Left renal pelvis (tissue), 4 donors: Measurements from ENCODE around the gene ARPP21. TPM values are rescaled to one million over a fixed set of nuclear protein-coding genes. Genes with fewer than 3 reads are reported as not detected.
"Not testable (repeated sequence)": the region's sequence is repeated elsewhere in the genome, so short reads cannot be mapped to it uniquely, and the experiment has no call there.

Experiments
- DNase-seq, 4 donors: peaks; one replicate each; pipeline ENCODE4 v3.0.0-alpha.2; 2013; ENCODE audit warnings: low read depth in 4 of 4, low spot score in 3 of 4
- polyA plus RNA-seq, 4 donors: library from polyadenylated mRNA; unstranded; fragments of 120-200 nt; gene quantifications; one replicate each; pipeline ENCODE4 v1.2.1, GENCODE V29; 2013; ENCODE audit not compliant: insufficient read length in 4 of 4

ARPP21 gene
- polyA plus RNA-seq = 1 to 10 TPM; 1.2 to 1.6 (median 1.3) TPM

DNA sequence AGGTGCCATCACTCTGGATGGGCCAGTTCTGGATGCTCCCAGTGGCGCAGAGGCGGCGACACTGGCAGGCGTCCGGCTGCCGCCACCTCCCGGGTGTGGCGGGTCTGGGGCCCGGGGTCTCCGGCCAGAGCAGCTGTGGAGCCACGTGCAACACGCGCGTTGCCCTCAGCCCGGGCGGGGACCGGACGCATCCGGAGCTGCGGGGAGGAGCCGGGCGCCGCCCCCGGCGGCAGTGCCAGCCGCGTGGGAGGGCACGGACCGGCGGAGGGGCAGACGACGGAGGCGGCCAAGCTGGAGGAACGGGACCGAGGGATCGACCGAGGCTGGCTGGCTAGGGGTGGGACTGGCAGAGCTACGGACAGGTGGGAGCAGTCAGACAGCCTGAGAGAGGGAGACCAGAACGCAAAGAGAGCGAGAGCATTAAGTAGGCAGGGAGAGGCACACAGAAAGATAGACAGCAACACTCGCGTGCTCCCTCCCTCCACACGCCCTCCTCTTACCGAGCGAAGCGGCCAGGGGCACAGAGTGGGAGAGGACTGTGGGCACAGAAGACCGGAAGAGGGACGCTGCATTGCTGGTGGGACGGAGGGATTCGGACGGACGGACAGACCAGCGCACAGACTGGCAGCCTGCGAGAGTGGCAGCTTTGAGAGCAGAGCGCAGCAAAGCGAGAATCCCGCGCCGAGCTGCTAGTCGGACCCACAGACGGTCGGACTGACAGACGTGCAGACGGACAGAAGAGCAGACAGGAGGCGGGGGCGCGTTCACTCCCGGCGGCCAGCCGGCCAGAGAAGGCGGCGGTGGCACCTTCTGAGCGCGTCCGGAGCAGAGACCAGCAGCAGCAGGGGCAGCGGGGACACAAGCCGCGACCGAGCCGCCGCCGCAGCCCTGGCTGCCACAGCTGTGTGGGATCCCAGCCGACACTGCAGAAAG lies at the start of gene ARPP21:
Gene ARPP21, plus strand, starts transcription at position 272 of the 933 bp plus-strand sequence. CDS start 42,227 bp downstream, outside the sequence.
- peak; percentile 20 to 43 (median 28) for DNase-seq

DNA sequence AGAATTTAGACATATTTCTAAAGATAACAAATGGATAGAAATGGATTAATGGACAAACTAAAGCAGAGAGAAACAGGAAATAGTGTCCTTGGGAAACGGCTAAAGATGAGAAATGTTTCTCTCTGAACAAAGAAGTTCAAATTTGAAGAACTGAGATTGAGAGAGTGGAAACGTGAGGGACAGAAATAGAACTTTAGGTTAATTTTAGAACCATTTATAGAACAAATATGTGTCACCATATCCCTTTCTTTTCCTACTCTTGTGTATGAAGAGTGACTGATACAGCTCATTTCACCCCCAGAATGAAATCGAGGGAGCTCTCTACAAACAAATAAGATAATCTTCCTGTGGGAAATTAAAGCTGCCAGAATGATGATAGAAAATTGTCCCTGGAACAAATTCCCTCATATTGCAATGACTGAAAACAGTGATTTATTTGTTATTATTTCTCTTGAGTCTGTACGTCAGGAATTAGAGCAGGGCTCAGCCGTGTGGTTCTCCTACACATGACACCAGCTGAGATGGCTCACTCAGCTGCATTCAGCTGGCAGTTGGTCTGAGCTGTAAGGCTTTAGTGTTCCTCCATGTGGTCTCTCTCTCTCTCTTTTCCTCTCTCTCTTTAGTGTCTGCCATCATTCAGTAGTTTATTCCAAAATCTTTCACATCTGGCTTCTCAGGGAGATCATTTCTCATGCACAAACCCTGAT lies 46.6 kb upstream of the ARPP21 start:
- DNase-seq = no peak

DNA sequence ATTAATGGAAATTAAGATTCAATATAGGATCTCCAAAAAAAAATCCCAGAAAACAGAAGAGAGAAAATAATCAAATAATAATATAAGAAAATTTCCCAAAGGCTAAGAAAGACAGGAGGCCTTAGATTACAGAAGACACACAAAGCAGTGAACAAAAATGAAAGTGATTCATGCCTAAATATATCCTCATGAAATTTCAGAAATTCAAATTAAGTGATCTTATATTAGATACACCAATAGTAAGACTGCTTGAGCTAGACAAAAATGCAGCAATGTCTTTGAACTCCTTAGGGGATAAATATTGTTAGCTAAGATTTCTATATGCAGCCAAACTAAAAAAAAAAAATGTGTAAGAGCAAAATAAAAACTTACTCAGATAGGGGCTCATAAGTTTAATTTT lies 44.6 kb upstream of the ARPP21 start:
- no peak for DNase-seq

DNA sequence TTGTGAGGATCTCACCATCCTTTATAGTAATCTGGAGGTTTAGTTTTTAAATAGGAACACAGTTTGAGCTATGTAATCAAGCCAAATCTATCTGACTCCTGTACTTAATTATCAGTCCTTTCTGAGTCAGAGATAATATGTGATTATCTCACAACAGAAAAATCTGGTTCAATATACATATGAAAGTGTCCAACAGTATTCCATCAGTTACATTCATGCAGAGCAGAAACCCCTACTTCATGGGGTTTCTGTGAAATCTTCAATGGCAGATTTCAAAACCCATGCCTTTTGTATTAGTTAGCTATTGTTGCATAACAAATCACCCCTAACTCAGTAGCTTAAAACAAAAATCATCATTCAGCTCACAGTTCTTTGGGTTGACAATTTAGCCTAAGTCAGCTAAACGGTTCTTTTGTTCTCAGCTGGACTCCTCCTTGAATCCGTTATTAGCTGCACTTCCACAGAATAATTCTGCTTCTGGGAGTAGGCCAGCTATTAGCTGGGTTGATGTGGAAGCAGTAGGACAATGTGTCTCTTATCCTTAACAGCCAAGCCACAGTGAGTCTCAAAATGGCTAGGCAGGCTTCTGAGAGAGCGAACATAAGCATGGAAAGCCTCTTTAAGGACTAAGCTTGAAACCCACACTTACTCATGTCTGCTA lies 42.9 kb upstream of the ARPP21 start:
- no peak for DNase-seq

DNA sequence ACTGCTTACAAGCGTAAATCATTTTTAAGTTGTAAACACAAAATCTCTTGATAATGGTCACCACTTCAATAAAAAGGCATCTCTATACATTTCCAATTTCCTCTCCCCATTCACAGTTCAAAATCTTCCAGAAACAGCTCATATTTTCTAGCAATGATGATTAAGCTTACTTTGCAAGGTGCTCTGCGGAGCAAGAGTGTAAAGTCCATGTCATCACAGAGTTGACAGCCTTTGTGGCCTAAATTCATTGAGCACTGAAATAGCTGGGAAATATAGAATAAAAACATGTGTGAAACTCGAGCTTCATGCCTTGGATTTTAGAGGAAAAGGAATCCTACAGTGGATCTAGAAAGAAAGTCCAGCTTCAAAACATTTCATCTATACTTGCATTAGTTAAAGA lies 41.8 kb upstream of the ARPP21 start:
- DNase-seq = no peak

DNA sequence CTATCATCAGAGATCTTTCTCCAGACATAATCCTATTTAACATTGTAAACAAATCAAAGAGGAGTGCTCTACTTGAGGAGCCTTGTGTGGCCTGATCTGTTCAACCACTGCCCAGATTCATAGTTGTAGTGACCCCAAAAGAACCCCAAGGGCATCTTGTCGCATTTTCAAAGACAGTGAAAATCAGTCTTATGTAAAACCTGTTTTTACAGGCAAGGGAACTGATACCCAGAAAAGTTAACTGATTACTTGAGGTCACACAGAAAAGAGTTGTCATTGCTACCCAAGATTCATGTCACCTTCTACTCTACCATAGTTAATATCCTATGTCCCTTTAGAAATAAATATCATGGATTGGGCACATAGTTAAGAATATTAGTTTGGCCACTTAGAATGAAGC lies 40.5 kb upstream of the ARPP21 start:
- DNase-seq = no peak

DNA sequence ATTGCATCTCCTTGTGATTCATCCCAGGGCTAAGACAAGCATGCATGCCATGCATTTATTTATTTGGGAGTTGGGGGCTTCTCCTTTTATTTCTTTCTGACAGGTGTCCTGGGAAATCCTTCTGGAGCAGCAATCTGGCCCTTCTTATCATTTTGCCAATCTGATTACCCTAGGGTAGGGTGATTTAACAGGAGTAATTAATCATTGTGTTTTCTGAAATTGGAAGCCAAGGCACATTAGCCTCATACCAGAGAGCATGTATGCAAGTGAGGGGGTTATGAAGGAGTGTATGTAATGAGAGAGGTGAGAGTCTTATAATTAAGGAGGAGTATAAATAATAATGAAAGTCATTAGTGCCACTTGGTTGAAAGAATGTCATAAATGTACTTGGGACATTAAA lies 37.4 kb upstream of the ARPP21 start:
- DNase-seq = no peak

DNA sequence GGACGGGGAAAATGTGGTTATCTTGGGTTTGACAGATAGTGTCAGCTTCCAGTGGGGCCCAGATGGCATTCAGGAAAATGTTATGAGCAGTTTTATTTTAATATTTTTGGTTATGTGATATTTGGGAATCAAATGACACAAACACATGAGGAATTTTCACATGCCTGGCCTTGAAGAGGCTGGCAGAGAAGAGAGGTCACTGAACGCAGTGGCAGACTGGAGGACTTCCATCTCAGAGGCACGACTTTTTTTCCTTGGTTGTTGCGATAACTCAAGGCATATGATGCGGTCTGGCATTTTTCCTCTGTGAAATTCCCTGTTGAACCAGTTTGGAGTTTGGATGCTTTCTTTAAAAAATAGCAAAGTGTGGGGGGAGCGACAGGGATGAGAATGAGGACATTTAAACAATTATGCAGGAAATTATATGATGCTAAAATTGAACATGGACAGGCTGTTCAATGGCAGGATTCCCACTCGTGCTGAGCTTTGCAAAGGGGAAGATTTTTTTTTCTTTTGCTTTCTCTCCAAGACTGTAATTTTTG lies 36.9 kb upstream of the ARPP21 start:
- no peak for DNase-seq

DNA sequence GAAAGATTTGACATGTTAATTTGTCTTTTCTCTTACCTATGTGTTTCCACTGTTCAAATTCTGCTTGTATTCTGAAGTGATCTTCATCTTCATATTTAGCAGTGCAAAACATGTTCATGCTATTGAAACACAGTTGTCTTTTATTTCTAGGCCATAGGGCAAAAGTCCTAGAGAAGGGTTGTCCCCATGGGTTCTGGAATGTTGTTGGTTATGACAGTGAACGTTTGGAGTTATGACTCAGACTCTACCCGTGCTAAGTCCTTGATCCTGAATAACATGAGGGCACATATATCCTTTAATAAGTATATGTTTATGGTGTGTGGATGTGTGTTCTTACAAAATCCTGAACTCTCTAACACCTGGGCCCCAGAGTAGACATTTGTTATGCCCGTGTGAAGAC lies 23.0 kb upstream of the ARPP21 start:
- DNase-seq = no peak

DNA sequence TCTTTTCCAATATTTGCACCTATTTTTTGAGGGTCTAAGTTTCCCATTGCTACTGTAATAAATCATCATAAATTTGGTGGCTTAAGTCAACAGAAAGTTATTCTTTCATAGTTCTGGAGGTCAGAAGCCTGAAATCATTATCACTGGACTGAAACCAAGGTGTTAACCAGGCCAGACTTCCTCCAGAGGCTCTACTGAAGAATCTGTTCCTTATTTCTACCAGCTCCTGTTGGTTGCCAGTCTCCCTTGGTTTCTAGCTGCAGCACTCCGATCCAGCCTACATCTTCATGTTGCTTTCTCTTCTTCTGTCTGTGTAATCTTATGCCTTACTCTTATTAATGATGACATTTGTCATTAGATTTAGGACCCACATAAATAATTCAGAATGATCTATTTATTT lies 22.0 kb upstream of the ARPP21 start:
- no peak for DNase-seq

DNA sequence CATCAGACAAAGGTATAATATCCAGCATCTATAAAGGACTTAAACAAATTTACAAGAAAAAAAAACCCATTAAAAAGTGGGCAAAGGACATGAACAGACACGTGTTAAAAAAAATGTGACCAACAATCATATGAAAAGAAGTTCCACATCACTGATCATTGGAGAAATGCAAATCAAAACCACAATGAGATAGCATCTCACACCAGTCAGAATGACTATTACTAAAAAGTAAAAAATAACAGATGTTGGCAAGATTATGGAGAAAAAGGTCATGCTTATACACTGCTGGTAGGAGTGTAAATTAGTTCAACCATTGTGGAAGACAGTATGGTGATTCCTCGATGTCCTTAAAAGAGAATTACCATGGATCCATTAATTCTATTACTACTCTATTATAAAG lies 19.1 kb upstream of the ARPP21 start:
- DNase-seq = not testable (repeated sequence)

DNA sequence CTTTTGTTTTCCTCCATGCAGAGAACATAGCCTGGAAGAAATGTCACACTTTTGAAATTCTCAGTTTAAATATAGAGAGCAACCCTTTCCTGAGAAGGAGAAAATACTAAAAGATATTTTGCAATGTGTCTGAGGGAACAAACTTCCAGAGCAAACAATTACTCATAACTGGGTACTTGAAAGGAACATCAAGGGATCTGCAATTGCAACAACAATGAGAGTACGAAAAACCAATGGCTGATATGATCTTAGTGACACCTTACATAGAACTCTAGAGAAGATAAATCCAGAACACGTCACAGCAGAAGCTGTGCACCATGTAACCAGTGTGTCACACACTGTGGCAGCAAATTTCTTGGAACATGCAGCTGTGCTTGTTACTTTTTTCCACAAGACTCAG lies 14.6 kb upstream of the ARPP21 start:
- DNase-seq = no peak

DNA sequence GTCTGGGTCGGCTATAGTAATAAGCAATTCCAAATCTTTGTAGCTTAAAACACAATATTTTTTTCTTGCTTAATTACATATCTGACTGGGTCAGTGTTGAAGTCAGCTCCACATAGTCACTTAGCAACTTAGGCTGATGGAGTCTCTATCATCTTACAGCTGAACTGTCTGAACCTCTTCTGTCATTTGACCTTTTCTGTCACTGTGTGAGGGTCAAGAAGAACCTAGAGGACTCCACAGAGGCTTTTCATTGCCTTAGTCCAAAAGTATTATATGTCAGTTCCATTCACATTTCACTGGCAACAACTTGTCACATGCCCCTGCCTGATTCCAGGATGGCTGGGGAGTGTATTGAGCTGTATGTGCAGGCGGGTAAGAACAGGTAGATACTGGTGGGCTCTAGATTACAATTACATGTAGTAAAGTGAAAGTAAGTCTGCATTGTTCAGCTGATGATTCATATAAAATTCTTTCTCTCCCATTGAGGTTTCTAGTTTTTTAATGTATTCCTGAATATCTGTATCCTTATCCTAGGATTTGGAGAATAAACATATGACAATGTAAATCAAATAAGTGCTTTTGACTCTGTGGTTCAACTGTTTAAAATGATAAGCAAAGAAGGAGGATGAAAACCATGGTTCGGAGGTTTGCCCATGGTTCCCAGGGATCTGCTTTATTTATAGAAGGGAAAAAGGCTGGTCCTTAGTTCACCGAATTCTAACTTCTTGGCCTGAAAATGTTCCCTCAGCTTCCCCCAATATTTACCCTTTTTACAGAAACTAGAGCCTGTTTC lies 5.8 kb upstream of the ARPP21 start:
- no peak for DNase-seq

DNA sequence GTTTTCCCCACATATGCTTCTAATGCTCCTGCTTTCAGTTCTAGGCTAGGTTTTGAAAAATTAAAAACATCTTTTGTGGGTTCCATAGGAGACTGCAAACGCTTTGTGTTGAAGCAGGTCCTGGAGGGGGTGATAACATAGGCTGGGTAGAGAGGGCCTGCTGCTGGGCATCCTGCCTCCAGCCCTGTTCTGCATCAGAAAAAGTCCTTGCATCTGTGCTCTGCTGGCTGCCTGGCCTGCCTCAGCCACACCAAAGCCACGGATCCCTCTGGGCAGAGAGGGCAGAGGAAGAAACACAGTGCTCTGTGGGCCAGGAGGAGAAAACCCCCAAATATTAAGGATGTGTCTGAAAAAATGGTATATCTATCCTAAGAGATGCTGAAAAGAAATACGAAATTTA lies 3.9 kb upstream of the ARPP21 start:
- no peak for DNase-seq

DNA sequence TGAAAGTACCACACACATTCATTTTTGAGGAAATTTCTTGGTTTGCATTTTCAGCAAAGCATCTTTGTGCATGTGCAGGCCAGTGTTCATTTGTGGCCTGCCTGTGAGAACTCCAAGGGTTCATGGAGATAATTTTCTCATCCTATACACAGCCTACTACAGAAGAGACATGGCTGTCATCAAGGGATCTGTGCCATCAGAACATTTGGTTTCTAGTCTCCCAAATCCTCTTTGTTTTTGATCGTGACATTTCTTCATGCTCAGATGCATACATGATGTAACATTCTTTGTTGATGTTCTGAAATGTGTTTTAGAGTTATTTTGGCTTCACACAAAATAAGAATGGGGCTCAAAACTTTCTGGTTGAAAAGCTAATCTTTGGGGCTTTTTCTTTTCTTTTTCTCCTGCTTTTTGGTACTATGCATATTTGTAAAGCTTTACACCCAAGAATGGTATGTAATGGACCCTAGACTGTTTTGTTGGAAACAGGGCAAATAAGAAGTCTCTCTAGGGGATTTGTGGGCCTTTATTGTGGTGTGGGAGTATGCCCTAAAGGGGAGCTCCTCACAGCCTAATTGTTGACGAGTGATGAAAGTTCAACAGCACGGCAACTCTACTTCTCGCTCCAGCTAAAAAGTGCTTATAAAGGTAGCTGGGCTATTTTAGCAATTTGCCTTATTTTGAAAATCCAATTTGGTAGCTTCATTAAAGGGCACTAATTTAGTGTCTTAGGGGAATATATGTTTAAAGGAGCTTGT lies 3.2 kb upstream of the ARPP21 start:
- no peak for DNase-seq

DNA sequence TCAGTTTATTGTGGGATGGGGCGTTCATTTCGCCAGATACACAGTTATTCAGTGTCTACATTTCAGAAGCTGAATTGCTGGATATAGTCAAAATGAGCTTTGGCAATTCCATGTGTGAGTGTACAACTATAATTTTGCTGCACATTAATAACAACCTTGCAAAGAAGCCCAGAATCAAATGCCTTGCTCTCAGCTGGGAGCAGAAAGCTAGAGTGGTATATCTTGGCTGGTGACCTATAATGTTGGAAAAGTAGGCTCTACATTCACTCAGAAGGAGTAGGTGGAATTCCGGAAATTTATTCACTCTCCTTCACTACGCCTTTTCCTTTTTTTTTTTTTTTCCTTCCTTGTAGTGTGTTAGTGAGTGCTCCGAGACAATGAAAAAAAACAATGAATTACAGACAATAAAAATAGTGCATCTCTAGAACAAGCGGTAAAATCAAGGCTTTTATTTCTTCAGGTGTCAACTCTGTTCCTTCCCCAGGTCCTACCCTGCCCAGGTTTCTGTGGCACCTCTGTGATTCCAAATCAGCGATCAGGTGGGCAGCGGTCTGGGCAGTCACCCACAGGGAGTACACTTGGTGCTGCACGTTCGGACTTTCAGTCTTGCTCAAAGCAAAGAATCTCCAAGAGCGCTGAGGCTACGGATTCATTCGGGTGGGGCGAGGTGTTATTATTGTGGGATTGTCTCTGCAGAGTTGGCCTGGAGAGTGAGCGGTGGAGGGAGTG lies 910 bp upstream of the ARPP21 start:
- no peak for DNase-seq

DNA sequence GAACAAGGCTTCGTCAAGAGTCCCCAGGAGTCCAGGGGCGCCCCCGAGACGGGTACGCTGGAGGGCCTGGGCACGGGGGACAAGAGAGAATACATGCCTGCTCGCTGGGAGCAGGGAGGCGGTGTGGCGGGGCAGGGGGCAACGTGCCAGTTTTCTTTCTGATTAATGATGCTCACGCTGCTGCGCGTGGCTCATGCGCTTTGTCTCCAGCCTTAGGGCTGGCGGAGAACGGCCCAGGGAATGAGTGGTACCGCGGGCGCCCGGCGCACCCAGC lies 408 bp upstream of the ARPP21 start:
- no peak for DNase-seq

DNA sequence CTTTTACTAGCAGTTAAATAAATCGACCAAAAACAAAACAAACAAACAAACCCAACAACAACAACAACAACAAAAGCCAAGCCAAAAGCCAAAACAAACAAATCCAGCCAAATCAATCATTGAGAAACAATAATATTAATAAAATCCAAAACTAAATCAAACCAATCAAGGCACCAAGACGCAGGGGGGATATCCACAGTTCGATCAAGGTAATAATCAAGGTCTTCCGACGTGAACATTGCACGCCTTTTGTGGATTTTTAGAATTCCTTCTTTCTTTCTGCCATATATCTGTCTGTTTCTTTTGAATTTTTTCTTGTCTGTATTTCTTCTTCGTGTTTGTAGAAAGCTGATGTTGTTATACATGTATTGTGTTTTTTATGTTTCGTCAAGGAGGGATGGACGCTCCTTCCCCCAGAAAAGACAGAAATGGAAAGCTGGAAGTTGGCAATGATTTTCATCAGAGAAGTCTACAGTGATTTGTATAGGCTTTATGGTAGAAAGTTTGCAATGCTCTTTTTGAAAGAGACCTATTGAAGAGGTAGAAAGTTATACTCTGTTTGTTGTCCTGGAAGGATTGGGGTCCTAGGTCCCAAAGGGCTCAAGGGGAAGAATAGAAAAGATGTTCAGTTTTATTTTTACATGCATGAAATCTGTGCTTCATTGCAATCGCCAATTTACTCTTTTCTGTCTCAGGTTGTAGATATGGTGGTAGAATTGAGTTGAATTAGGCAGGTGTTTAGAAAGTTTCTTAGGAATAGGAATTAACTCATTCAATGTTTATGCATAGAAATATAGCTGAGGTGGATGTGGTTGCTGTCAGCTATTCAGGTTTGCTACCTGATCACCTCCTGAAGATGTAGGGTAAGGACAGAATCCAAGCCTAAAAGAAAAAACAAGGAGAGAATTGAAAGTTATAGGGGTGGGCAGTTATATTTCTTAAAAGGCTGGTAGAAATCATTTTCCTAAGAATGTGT lies 1.2 kb downstream of the ARPP21 start:
- no peak for DNase-seq
